Measurements from ENCODE around the gene CFTR.

DNA sequence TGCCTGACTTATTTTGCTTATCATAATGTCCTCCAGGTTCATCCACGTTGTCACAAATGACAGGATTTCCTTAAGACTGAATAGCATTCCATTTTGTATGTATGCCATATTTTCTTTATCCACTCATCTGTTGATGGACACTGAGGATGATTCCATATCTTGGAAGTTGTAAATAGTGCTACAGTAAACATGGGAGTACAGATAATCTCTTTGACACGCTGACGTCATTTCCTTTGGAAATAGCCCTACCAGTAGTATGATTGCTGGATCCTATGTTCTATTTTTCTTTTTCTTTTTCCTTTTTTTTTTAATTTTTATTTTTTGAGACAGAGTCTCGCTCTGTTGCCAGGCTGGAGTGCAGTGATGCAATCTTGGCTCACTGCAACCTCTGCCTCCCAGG lies 225.8 kb downstream of the CFTR start:
- no peak for TF ChIP-seq BRF1 (IDR thresholded peaks at IDR 0.05; ENCODE audit: borderline replicate concordance, extremely low read depth, insufficient read length)
- TF ChIP-seq, protein P1, sequence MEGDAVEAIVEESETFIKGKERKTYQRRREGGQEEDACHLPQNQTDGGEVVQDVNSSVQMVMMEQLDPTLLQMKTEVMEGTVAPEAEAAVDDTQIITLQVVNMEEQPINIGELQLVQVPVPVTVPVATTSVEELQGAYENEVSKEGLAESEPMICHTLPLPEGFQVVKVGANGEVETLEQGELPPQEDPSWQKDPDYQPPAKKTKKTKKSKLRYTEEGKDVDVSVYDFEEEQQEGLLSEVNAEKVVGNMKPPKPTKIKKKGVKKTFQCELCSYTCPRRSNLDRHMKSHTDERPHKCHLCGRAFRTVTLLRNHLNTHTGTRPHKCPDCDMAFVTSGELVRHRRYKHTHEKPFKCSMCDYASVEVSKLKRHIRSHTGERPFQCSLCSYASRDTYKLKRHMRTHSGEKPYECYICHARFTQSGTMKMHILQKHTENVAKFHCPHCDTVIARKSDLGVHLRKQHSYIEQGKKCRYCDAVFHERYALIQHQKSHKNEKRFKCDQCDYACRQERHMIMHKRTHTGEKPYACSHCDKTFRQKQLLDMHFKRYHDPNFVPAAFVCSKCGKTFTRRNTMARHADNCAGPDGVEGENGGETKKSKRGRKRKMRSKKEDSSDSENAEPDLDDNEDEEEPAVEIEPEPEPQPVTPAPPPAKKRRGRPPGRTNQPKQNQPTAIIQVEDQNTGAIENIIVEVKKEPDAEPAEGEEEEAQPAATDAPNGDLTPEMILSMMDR (IDR thresholded peaks at IDR 0.05 in 2 of 3, conservative IDR thresholded peaks at IDR 0.05 in 1 of 3; ENCODE audit: insufficient read depth in 2 of 3, low read depth in 1 of 3, low read length in 3 of 3): no peak
